K562 (cell line): ENCODE results near the gene ZMYM2. TPM values are rescaled to one million over a fixed set of nuclear protein-coding genes. Genes with fewer than 3 reads are reported as not detected.

Experiments
- ARNT ChIP-seq, 2 experiments: fragments of 450-650 bp; IDR thresholded peaks; 2 replicates each; pipeline ENCODE4 v1.6.1; 2016; ENCODE audit warnings: mild to moderate bottlenecking in 1 of 2
- BRD4 ChIP-seq: fragments of 200-600 bp; sonication (generic); IDR thresholded peaks from 2 replicates; pipeline ENCODE4 v1.6.1; 2017; ENCODE audit warnings: inconsistent platforms
- CBFA2T3 ChIP-seq: fragments of 450-650 bp; IDR thresholded peaks from 2 replicates; pipeline ENCODE4 v1.6.1; 2017
- E2F3 ChIP-seq: fragments of 250-450 bp; sonication (Bioruptor Pico); IDR thresholded peaks from 2 replicates; pipeline ENCODE4 v1.4.0; 2020; ENCODE audit warnings: mild to moderate bottlenecking
- FOXA3 ChIP-seq, 2 experiments: fragments of 450-650 bp in 1 of 2; sonication (generic) in 1 of 2; formaldehyde crosslinking; IDR thresholded peaks in 1 of 2; conservative IDR thresholded peaks in 1 of 2; 2 replicates each; pipeline versions ENCODE4 v1.4.0 to v1.8.0; 2020 to 2022; ENCODE audit warnings: mild to moderate bottlenecking in 2 of 2, missing genetic modification reagents in 1 of 2
- FOXK2 ChIP-seq, 2 experiments: fragments of 450-650 bp; IDR thresholded peaks in 1 of 2; conservative IDR thresholded peaks in 1 of 2; 2 replicates each; pipeline ENCODE4 v1.6.1; 2016; ENCODE audit warnings: low read depth in 2 of 2, mild to moderate bottlenecking in 1 of 2
- FOXM1 ChIP-seq, 2 experiments: fragments of 450-650 bp in 1 of 2; sonication (generic) in 1 of 2; formaldehyde crosslinking in 1 of 2; IDR thresholded peaks; 2 replicates each; pipeline versions ENCODE4 v1.6.1 to v1.9.0; 2017 to 2022; ENCODE audit warnings: low read depth in 2 of 2, mild to moderate bottlenecking in 2 of 2, missing genetic modification reagents in 1 of 2, moderate library complexity in 1 of 2
- GATA2 ChIP-seq: sonication (generic); formaldehyde crosslinking; IDR thresholded peaks from 2 replicates; pipeline ENCODE4 v1.4.0; 2020; ENCODE audit warnings: mild to moderate bottlenecking, missing genetic modification reagents
- HDAC6 ChIP-seq: IDR thresholded peaks from 2 replicates; pipeline ENCODE4 v1.6.1; 2012; ENCODE audit warnings: low read depth, mild to moderate bottlenecking, control low read depth, inconsistent platforms, low read length, moderate library complexity
- HDGF ChIP-seq: fragments of 450-650 bp; IDR thresholded peaks from 2 replicates; pipeline ENCODE4 v1.6.1; 2016
- HNRNPL ChIP-seq: fragments of 200-400 bp; formaldehyde crosslinking; IDR thresholded peaks from 2 replicates; pipeline ENCODE4 v1.6.1; 2017; ENCODE audit warnings: low read depth, mild to moderate bottlenecking, low read length
- ILF3 ChIP-seq: fragments of 450-650 bp; IDR thresholded peaks from 2 replicates; pipeline ENCODE4 v1.6.1; 2018; ENCODE audit warnings: antibody characterized with exemption, mild to moderate bottlenecking, moderate library complexity, borderline replicate concordance
- LCOR ChIP-seq: sonication (generic); formaldehyde crosslinking; IDR thresholded peaks from 2 replicates; pipeline ENCODE4 v1.8.0; 2022; ENCODE audit warnings: mild to moderate bottlenecking, missing genetic modification reagents
- MAFK ChIP-seq: IDR thresholded peaks from 2 replicates; pipeline ENCODE4 v1.6.1; 2011; ENCODE audit warnings: low read length, improper control_type of control experiment
- NCOR1 ChIP-seq: fragments of 450-650 bp; IDR thresholded peaks from 2 replicates; pipeline ENCODE4 v1.6.1; 2016; ENCODE audit warnings: mild to moderate bottlenecking, moderate library complexity
- NELFE ChIP-seq: IDR thresholded peaks from 2 replicates; pipeline ENCODE4 v1.6.1; 2011; ENCODE audit warnings: mild to moderate bottlenecking; ENCODE audit not compliant: insufficient read depth, insufficient read length
- NFE2 ChIP-seq: IDR thresholded peaks from 2 replicates; pipeline ENCODE4 v1.6.1; 2014; ENCODE audit warnings: antibody characterized with exemption, low read depth
- NFIC ChIP-seq: fragments of 450-650 bp; IDR thresholded peaks from 2 replicates; pipeline ENCODE4 v1.6.1; 2017; ENCODE audit warnings: mild to moderate bottlenecking, inconsistent platforms
- NR3C1 ChIP-seq: sonication (generic); formaldehyde crosslinking; IDR thresholded peaks from 2 replicates; pipeline ENCODE4 v1.8.1; 2022; ENCODE audit warnings: missing genetic modification reagents
- NRF1 ChIP-seq, 2 experiments: fragments of 450-650 bp; IDR thresholded peaks in 1 of 2; conservative IDR thresholded peaks in 1 of 2; 2 replicates each; pipeline ENCODE4 v1.6.1; 2014; ENCODE audit warnings: mild to moderate bottlenecking in 2 of 2
- NUFIP1 ChIP-seq: fragments of 450-650 bp; IDR thresholded peaks from 2 replicates; pipeline ENCODE4 v1.6.1; 2018; ENCODE audit not compliant: partially characterized antibody
- PCBP2 ChIP-seq: fragments of 200-400 bp; formaldehyde crosslinking; IDR thresholded peaks from 2 replicates; pipeline ENCODE4 v1.6.1; 2018; ENCODE audit warnings: low read length, low read depth, mild to moderate bottlenecking, moderate library complexity; ENCODE audit not compliant: poor library complexity, severe bottlenecking
- RBM22 ChIP-seq: fragments of 200-400 bp; formaldehyde crosslinking; IDR thresholded peaks from 2 replicates; pipeline ENCODE4 v1.6.1; 2018; ENCODE audit warnings: low read length, low read depth; ENCODE audit not compliant: poor library complexity, severe bottlenecking
- SNIP1 ChIP-seq: fragments of 450-650 bp; IDR thresholded peaks from 2 replicates; pipeline ENCODE4 v1.7.1; 2017; ENCODE audit warnings: low read depth, mild to moderate bottlenecking
- SP1 ChIP-seq: sonication (generic); formaldehyde crosslinking; IDR thresholded peaks from 2 replicates; pipeline ENCODE4 v1.8.1; 2022; ENCODE audit warnings: mild to moderate bottlenecking, missing genetic modification reagents
- TEAD4 ChIP-seq, 2 experiments: sonication (generic) in 1 of 2; formaldehyde crosslinking in 1 of 2; IDR thresholded peaks; 2 replicates each; pipeline versions ENCODE4 v1.6.1 to v1.8.0; 2012 to 2022; ENCODE audit warnings: borderline replicate concordance in 1 of 2, inconsistent platforms in 1 of 2, low read length in 1 of 2, mild to moderate bottlenecking in 1 of 2, missing genetic modification reagents in 1 of 2
- ZBTB17 ChIP-seq: fragments of 450-650 bp; formaldehyde crosslinking; IDR thresholded peaks from 2 replicates; pipeline ENCODE4 v1.4.0; 2020; ENCODE audit warnings: mild to moderate bottlenecking
- ZNF324 ChIP-seq: fragments of 250-450 bp; sonication (Bioruptor Pico); IDR thresholded peaks from 2 replicates; pipeline ENCODE4 v1.4.0; 2020; ENCODE audit warnings: mild to moderate bottlenecking
- ZNF436 ChIP-seq: fragments of 250-450, 450-650 bp; sonication (Bioruptor Pico); formaldehyde crosslinking; IDR thresholded peaks from 2 replicates; pipeline ENCODE4 v1.7.0; 2020; ENCODE audit warnings: mild to moderate bottlenecking
- polyA plus RNA-seq, 8 experiments: library from polyadenylated mRNA; depleted of rRNA in 4 of 8; stranded (reverse) in 5 of 8; unstranded in 3 of 8; fragments of >200 nt; fragmentation: Nextera tagmentation in 2 of 8; fragmentation: Illumina TruSeq in 1 of 8; extraction: Ambion mirVana in 2 of 8; extraction: Trizol in 1 of 8; gene quantifications; 2 replicates each; pipeline versions ENCODE4 v1.2.1 to v1.2.3, GENCODE V29; 2011 to 2014; ENCODE audit warnings: inconsistent platforms in 1 of 8, missing spikeins in 1 of 8
- total RNA-seq, 7 experiments: library from RNA; depleted of rRNA in 6 of 7; stranded (reverse); fragments of >200 nt in 6 of 7; fragmentation: Illumina TruSeq in 2 of 7; extraction: Trizol in 2 of 7; gene quantifications; 2 replicates each; pipeline versions ENCODE4 v1.2.1 to v1.2.3, GENCODE V29; 2011 to 2021; ENCODE audit warnings: low replicate concordance in 1 of 7
- TF ChIP-seq, protein P1 (sequence below): sonication (generic); formaldehyde crosslinking; IDR thresholded peaks from 2 replicates; pipeline ENCODE4 v1.8.1; 2022; ENCODE audit warnings: missing genetic modification reagents

Gene ZMYM2
- total and polyA plus RNA-seq, 9 of the 15 experiments (the other 6 are each of a cell fraction or from before 2014, with no cell fraction given) = 5.0 to 48.8 (median 26.8) TPM

DNA sequence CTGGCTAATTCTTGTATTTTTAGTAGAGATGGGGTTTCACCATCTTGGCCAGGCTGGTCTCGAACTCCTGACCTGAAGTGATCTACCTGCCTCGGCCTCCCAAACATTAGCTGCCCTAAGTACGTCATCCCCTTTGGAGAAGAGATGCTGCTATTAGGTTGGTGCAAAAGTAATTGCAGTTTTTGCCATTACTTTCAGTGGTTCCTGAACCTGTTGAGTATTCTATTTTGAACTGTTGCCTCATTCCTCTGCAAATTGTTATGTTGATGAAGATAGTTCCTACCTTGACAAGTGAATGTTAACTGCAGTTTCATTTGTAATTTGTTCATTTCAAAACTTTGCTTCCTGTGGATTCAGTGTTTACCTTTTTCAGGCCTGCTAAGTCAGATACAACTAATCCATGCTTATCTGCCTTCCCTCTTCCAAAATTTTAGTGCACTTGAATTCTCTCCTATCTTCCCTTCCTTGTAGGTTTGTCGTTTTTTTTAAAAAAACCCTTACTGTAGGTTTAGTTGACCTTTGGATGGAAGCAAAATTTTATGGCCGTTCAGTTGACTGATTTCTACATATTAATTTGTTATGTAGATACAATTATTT, 24.0 kb downstream of the ZMYM2 start (continued):
- TF ChIP-seq CBFA2T3 (peak; percentile 80), SNIP1 (no peak), NUFIP1 (no peak), NFIC (0 out of 2 replicates have a peak, but pooled peaks have one; percentile 10), HNRNPL (no peak), SP1 (CRISPR knock-in tag) (no peak), MAFK (no peak), ARNT (IDR thresholded peaks at IDR 0.05) (0 out of 4 replicates have a peak, but pooled peaks of 1 of the 2 experiments have one; percentile 41), HDGF (no peak), ILF3 (no peak), ZNF324 (CRISPR knock-in tag) (no peak), GATA2 (CRISPR knock-in tag) (peak; percentile 47; the same call in 1 of the 2 replicates), NCOR1 (peak; percentile 54), RBM22 (no peak), NRF1 (conservative IDR thresholded peaks at IDR 0.05 in 1 of 2, IDR thresholded peaks at IDR 0.05 in 1 of 2) (no peak), NR3C1 (CRISPR knock-in tag) (no peak), NELFE (no peak), FOXA3 (CRISPR knock-in tag; conservative IDR thresholded peaks at IDR 0.05 in 1 of 2, IDR thresholded peaks at IDR 0.05 in 1 of 2) (0 out of 4 replicates have a peak, but pooled peaks of 1 of the 2 experiments have one; percentile 40), NFE2 (no peak), PCBP2 (no peak), BRD4 (no peak), HDAC6 (no peak), ZNF436 (CRISPR knock-in tag) (no peak), LCOR (CRISPR knock-in tag) (no peak), E2F3 (CRISPR knock-in tag) (no peak), FOXK2 (conservative IDR thresholded peaks at IDR 0.05 in 1 of 2, IDR thresholded peaks at IDR 0.05 in 1 of 2; ENCODE audit: low read depth in 2 of 2) (peak; percentile 46 to 61; a peak in 3 of 4 replicates), TEAD4 (IDR thresholded peaks at IDR 0.05; ENCODE audit: low read length) (peak; percentile 51), TEAD4 (CRISPR knock-in tag; IDR thresholded peaks at IDR 0.05; ENCODE audit: borderline replicate concordance) (no peak), ZBTB17 (CRISPR knock-in tag) (no peak), FOXM1 (IDR thresholded peaks at IDR 0.05; ENCODE audit: low read depth) (0 out of 2 replicates have a peak, but pooled peaks have one; percentile 45), FOXM1 (CRISPR knock-in tag; IDR thresholded peaks at IDR 0.05; ENCODE audit: low read depth) (no peak)
- TF ChIP-seq, protein P1, sequence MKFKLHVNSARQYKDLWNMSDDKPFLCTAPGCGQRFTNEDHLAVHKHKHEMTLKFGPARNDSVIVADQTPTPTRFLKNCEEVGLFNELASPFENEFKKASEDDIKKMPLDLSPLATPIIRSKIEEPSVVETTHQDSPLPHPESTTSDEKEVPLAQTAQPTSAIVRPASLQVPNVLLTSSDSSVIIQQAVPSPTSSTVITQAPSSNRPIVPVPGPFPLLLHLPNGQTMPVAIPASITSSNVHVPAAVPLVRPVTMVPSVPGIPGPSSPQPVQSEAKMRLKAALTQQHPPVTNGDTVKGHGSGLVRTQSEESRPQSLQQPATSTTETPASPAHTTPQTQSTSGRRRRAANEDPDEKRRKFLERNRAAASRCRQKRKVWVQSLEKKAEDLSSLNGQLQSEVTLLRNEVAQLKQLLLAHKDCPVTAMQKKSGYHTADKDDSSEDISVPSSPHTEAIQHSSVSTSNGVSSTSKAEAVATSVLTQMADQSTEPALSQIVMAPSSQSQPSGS = no peak
